GM12878 (cell line): ENCODE measurements around the gene SAP130. TPM values are rescaled to one million over a fixed set of nuclear protein-coding genes. Genes with fewer than 3 reads are reported as not detected.
A peak's percentile ranks its signal among the peaks of the same experiment; 100 is the strongest.

ENCODE experiments used
- BCL3 ChIP-seq: IDR thresholded peaks from 2 replicates; pipeline ENCODE4 v1.6.1; 2011; ENCODE audit warnings: borderline replicate concordance, low read depth, mild to moderate bottlenecking, moderate library complexity, low read length; ENCODE audit not compliant: insufficient read depth, poor library complexity, severe bottlenecking
- BCLAF1 ChIP-seq: fragments of 450-650 bp; IDR thresholded peaks from 2 replicates; pipeline ENCODE4 v1.6.1; 2017; ENCODE audit warnings: antibody characterized with exemption, mild to moderate bottlenecking, moderate library complexity
- CBFB ChIP-seq: IDR thresholded peaks from 2 replicates; pipeline ENCODE4 v1.6.1; 2016; ENCODE audit warnings: antibody characterized with exemption, low read depth
- E4F1 ChIP-seq: fragments of 450-650 bp; IDR thresholded peaks from 2 replicates; pipeline ENCODE4 v1.6.1; 2018; ENCODE audit warnings: borderline replicate concordance, mild to moderate bottlenecking; ENCODE audit not compliant: partially characterized antibody
- FOXM1 ChIP-seq: IDR thresholded peaks from 2 replicates; pipeline ENCODE4 v1.6.1; 2012; ENCODE audit warnings: low read depth, mild to moderate bottlenecking, inconsistent platforms, low read length, moderate library complexity
- IRF3 ChIP-seq: fragments of 450-650 bp; IDR thresholded peaks from 2 replicates; pipeline ENCODE4 v1.6.1; 2014; ENCODE audit warnings: mild to moderate bottlenecking
- NBN ChIP-seq: fragments of 450-650 bp; IDR thresholded peaks from 2 replicates; pipeline ENCODE4 v1.6.1; 2016
- NR2F1 ChIP-seq: fragments of 450-650 bp; conservative IDR thresholded peaks from 2 replicates; pipeline ENCODE4 v1.6.1; 2017; ENCODE audit warnings: mild to moderate bottlenecking
- PKNOX1 ChIP-seq: fragments of 450-650 bp; IDR thresholded peaks from 2 replicates; pipeline ENCODE4 v1.6.1; 2016; ENCODE audit warnings: mild to moderate bottlenecking
- RBBP5 ChIP-seq: fragments of 200-600 bp; sonication (generic); conservative IDR thresholded peaks from 2 replicates; pipeline ENCODE4 v1.6.1; 2016
- YY1 ChIP-seq: IDR thresholded peaks from 2 replicates; pipeline ENCODE4 v1.6.1; 2011; ENCODE audit warnings: low read depth, mild to moderate bottlenecking, low read length
- polyA plus RNA-seq, 11 experiments: library from polyadenylated mRNA; depleted of rRNA in 4 of 11; unstranded in 6 of 11; stranded (reverse) in 5 of 11; fragments of >200 nt; fragmentation: Nextera tagmentation in 4 of 11; fragmentation: Illumina TruSeq in 1 of 11; extraction: Ambion mirVana in 4 of 11; extraction: Trizol in 1 of 11; gene quantifications; 1 replicate in 1 of 11; 2 replicates in 10 of 11; pipeline versions ENCODE4 v1.2.1 to v1.2.3, GENCODE V29; 2011 to 2016; ENCODE audit warnings: inconsistent platforms in 2 of 11, missing spikeins in 2 of 11, low read depth in 1 of 11
- total RNA-seq, 4 experiments: library from RNA; depleted of rRNA in 3 of 4; stranded (reverse); fragments of >200 nt in 3 of 4; fragmentation: Illumina TruSeq in 1 of 4; extraction: Trizol in 1 of 4; gene quantifications; 2 replicates each; pipeline versions ENCODE4 v1.2.1 to v1.2.3, GENCODE V29; 2013 to 2021

The SAP130 gene
- total and polyA plus RNA-seq, 10 of the 15 experiments (the other 5 are each of a cell fraction or from before 2014, with no cell fraction given), result 5.0 to 26.2 (median 9.9) TPM

- TF ChIP-seq IRF3 (peak; percentile 58; the same call in 1 of the 2 replicates), YY1 (peak; percentile 75; the same call in 1 of the 2 replicates), BCLAF1 (no peak), E4F1 (peak; percentile 28), PKNOX1 (peak; percentile 28; the same call in 1 of the 2 replicates), NR2F1 (peak; percentile 23; the same call in 1 of the 2 replicates), FOXM1 (no peak), BCL3 (no peak), RBBP5 (no peak), CBFB (no peak), NBN (no peak)
Measured at GRCh38 chr2:128027801-128028667, at the start of gene SAP130 (continued).
